ENCODE results near the gene CDT1.
"Not testable (repeated sequence)": the region's sequence is repeated elsewhere in the genome, so short reads cannot be mapped to it uniquely, and the experiment has no call there.

The CDT1 gene

DNA sequence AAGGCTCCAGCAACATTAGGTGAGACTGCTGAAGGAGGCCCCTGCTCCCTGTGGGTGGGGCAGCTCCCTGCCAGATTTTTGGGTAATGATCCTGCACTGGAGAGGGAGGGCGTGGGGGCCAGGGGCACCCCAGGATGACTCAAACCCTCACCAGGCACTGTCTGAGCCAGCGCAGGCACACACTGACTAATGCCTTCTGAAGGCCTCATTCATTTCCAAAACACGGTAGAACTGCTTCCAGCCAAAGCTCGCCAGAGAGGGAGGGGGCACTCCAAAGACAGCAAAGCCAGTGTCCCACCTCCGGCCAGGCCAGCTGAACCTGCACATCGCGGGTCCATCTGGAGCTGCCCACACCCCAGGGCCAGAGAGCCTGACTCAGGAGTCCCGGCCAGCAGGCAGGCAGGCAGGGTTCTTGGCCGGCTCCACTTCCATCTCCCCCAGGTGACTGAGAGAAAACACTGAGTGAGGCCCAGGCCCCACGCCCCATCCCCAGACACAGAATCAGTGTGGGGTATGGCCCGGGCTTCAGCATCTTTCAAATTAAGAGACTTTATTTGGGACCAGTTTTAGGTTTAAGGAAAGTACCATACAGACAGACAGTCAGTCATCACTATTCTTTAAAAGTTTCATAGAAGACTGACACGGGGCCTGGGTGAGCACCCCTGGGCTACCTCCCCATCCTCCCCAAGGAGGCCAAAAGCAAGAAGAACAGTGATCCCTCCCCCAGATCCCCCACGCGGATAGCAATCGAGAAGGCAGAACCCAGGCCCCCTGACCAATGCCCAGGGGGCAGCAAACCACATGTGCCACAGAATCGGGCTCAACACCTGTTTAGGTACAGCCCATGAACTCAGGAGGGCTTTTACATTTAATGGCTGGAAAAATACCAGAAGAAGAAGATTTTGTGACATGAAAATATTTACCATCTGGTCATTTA lies 20.9 kb upstream of the CDT1 start:
- peak; percentile 74 to 76 for DNase-seq (ENCODE audit: low read depth in 2 of 2)

DNA sequence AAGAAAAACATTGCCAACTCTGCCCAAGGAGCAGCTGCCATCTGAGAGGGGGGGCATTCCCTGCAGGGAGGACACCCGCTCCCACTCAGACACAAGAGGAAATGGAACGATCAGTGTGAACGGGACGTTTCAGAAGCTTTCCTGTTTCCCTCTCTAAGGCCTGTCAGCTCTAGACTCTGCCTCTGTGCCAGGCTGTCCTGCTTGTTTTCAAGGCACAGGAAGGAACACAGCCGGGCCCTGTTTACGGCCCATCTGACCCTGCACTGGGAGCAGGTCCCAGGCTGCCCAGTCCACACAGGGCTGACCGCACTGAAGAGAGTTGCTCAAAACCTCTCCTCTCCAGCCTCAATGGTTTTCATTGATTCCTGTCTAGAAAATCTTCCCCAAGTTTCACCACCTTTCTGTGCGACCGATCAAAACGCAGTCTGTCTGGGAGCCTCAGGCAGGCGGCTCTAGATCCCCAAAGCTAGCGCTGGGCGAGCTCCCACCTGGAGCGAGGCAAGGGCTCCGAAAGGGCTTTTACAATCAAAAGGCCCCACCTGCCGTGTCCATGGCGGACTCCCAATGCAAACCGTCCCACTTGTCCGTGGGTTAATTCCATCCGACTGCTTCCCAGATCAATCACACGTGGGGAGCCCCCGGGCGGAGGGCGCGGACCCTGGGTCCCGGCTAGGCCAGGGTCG lies 20.1 kb upstream of the CDT1 start:
- DNase-seq (ENCODE audit: low read depth in 2 of 2), result no peak

DNA sequence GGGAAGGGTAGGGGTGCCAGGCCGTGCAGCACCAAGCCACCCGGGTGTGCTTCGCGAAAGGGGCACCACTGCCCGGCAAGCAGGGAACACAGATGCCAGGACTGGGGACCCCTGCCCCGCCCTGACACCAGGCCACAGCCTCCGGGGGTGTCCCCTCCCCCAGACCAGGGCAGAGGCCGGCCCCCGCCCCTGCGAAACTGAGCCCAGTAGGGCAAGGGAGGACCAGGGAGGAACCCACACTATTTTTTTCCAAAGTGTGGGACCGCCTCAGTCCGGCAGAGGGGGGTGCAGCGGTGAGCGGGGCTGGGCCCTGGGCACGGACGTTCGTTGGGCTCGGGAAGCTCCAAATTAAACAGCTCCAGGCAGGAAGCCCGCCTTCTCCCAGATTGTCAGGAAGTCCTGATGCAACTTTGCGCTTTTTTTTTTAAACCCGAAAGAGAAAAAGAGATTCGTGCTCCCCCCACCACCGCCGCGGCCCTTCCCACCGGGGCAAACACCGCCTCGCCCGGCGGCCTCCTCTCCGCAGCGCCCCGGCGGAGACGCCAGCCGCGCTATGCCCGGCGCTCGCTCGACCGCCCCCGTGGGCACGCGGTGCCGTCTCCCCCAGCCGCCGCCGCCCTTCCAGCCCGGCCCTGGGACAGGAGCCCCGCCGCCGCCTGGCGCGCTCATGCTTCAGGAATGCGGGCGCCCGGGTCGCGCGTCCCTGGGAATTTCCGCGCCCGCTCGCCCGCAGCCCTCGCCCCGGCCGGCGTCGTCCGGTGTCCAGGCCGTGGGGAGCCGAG lies 19.3 kb upstream of the CDT1 start:
- DNase-seq (ENCODE audit: low read depth in 2 of 2), result no peak

DNA sequence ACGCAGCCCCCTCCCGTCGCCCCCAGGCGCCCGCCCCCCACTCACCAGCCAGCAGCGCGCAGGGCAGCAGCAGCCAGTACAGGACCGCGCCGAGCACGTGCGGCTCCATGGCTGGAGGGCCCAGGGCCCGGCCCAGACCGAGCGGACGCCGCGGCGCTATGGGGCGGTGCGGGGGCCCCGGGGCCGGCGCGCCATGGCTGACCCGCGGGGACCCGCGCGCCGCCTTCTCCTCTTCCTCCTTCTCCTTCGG lies 18.8 kb upstream of the CDT1 start:
- DNase-seq (ENCODE audit: low read depth in 2 of 2), result no peak

DNA sequence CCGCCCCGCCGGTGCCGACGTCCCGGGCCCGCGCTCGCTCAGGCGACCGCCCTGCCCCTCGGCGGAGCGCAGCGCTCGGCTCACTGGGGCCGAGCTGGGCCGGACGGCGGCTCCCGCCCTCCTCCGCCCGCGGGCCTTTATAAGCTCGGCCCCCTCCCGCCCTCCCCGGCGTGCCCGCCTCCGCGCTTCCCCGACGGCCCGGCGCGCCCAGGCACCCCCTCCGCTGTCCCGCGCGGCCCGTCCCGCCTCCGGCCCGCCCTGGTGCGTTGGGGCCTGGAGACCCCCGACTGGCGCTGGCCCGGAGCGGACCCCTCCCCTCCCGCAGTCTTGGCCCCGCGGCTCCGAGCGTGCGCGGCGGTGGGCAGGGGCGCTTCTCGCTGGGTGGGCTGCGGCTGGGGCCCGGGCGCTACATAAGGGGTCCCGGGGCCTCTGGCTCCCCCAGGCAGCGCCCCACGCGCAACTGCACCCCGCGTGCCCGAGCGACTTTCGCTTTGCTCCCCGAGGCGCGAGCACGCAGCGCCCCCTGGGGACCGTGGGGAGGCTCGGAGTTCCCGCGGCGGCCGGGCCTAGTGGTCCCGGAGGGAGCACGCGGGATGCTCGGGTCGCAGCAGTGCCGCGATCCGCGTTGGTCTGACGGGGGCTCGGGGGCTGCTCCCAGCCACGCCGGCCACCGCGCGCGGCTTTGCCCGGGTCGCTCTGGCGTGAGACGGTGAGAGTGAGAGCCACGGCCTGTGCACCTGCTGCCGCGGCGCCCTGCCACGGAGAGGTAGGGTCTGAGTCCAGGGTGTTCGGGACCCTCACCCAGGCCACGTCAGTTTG lies 18.3 kb upstream of the CDT1 start, which contains the start of gene PIEZO1:
Gene PIEZO1, minus strand, starts transcription at position 115 of the 819 bp plus-strand sequence. CDS start 256 bp downstream, outside the sequence.
- peak; percentile 68 to 70 for DNase-seq (ENCODE audit: low read depth in 2 of 2)

DNA sequence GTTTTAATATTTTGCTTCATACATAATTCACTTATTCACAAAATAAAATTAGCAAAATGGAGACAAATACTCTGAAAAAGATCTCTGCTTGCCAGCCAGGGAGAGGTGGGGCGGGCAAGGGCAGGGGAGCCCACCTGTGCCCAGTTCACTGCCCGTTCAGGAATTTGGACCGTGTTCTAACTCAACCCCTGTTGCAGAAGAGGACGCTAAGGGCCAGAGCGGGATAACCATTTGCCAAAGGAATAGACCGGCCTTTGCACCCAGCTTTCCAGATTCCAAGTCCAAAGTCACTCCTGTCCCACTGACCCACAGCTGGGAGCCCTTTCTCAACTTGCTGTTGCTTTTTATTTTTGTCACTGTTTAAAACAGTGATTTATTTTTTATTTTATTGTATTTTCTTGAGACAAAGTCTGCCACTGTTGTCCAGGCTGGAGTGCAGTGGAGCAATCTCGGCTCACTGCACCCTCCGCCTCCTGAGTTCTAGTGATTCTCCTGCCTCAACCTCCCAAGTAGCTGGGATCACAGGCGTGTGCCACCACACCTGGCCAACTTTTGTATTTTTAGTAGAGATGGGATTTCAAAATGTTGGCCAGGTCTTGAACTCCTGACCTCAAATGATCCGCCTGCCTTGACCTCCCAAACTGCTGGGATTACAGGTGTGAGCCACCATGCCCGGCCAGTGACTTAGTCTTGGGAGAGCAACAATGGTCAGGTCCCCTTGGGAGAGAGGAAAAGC lies 15.8 kb upstream of the CDT1 start:
- DNase-seq (ENCODE audit: low read depth in 2 of 2), result no peak

DNA sequence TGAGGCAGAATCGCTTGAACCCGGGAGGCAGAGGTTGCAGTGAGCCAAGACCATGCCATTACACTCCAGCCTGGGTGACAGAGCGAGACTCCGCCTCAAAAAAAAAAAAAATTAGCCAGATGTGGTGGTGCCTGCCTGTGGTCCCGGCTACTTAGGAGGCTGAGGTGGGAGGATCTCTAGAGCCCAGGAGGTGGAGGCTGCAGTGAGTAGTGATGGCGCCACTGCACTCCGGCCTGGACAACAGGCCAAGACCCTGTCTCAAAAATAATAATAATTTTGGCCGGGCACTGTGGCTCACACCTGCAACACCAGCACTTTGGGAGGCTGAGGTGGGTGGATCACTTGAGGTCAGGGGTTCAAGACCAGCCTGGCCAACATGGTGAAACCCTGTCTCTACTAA lies 14.8 kb upstream of the CDT1 start:
- not testable (repeated sequence) for DNase-seq (ENCODE audit: low read depth in 2 of 2)

DNA sequence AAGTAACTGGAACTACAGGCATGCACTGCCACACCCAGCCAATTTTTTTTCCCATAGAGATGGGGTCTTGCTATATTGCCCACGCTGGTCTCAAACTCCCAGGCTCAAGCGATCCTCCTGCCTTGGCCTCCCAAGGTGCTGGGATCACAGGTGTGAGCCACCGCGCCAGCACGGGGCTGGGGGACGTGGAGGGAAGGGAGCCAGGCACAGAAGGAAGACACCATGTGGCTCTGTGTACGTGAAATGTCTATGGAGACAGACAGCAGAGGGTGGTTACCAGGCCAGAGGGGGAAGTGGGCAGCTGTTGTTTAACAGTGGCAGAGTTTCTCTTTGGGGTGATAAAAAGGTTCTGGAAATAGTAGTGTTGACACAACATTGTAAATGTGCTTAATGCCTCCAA lies 14.0 kb upstream of the CDT1 start:
- no peak for DNase-seq (ENCODE audit: low read depth in 2 of 2)

DNA sequence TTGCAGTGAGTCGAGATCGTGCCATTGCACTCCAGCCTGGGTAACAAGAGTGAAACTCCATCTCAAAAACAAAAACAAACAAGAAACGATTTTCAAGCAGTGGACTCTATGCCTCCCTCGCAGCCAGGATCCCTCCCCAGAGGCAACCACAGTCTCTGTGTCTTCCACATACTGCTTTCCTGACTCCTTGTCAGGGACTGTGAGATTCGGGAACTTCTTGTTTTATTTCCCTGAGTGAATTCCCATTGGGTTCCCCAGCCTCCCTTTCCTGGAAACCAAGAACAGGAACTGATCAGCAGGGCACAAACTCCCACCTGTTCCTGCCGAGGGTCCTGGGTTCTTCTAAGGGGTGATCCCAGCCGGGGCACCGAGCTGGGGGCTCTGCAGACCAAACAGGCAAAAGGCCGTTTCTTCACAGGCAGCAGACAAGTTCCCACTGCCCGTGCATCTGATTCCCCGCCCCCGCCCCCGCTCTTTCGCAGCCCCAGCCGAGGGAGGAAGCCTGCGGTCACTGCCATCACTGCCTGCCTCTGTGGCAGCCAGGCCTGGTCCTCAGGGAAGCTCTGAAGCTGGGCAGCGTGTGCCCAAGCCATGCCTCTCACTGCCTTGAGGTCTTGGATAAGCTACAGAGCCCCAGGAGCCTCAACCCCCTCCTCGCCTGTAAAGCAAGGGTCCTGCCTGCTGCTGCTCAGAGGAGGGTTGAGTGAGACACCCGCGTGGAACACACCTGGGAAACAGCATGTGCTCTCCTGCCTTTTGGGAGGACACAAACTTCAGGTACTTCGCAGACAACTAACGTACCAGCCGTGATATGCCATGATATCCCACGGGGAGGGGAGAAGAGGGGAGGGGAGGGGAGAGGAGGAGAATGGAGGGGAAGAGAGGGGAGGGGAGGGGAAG lies 13.0 kb upstream of the CDT1 start:
- DNase-seq (ENCODE audit: low read depth in 2 of 2), result no peak

DNA sequence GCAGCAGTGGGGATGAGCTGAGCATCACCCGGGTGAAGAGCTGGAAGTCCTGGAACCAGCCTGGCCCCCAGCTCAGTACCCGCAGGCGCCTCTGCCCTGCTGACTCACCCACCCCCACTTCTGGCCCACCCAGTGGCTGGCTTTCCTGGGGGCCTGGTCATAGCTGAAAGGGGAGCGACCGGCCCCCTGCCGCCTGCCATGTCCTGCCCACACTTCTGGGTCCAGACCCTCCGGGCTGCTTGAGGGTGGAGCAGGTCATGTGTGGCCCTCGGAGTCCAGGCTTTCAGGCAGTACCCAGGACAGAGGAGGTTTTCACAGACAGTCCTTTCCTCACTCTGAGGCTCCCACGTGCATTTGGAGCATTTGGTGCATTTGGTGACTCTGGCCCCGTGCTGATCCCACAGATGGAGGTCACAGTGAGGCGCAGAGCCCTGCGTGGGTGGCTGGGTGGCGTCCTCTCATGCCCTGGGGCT lies 11.5 kb upstream of the CDT1 start:
- no peak for DNase-seq (ENCODE audit: low read depth in 2 of 2)

DNA sequence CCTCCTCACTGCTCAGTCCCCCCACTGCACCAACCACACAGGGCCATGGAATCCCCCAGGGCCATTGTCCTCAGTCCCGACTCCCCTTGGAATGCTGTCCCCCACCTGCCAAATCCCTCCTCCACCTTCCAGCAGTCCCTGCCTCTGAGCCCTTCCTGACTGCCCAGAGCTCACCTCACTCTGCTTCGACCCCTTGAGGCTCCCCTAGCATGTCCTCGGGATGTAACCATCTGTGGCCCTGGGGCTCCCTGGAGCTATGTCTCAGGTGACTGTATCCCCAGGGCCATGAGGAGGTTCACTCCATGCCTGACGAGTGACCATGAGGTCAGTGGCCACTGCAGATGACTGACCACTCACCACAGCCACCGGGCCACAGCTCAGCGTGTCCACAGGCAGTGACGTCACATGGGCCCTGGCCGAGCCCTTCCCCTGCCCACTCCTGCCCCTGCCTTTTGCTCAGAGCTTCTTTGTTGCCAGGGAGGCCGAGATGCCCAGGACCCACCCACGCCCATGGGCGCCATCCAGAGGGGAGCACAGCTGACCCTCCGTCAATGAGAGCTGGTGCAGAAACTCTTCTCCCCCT lies 10.8 kb upstream of the CDT1 start:
- no peak for DNase-seq (ENCODE audit: low read depth in 2 of 2)

DNA sequence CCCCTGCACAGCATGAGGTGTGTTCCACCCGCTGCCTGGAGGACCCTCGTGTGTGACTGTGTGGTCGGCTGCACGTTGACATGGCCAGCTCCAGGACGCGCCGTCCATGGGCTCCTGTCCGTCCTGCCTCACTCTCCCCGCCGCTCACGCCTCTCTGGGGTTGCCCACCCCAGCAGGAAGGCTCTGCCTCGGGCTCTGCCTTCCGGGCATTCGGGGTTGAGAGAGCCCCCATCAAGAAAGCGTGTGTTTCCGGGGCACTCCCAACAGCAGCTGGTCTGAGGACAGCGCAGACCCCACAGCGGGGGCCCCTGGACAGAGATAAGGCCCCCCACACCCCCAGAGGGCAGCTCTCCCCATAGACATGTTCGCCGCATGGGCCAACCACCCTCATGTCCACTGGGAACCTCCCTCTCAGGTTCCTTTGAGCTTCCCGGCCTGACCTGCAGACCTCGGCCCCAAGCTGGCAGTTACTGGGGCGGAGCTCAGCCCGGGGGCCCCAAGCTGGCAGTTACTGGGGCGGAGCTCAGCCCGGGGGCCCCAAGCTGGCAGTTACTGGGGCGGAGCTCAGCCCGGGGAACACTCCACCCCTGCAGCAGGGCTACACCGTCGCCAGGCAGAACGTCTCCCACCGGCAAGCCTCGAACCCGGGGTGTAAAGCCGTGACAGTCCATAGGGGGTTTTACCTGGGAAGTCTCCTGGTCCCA lies 10.2 kb upstream of the CDT1 start:
- no peak for DNase-seq (ENCODE audit: low read depth in 2 of 2)

DNA sequence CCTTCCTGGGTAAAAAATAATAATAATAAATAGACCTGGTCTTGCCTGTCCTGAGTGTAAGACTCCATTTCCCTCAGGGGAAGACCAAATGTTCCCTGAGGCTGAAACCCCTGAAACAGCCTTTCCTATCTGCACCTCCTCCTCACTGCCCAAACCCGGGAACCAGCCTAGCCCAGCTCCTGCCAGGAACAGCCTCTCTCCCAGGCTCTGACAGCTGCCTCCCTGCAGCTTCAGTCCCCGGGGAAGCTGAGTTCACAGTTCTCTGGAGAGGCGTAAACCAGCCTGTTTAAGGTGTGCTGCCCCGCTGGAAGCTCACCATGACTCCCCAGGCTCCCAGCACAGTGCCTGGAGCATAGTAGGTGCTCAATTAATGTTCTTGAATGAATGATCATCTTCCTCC lies 7.3 kb upstream of the CDT1 start:
- DNase-seq (ENCODE audit: low read depth in 2 of 2), result no peak

DNA sequence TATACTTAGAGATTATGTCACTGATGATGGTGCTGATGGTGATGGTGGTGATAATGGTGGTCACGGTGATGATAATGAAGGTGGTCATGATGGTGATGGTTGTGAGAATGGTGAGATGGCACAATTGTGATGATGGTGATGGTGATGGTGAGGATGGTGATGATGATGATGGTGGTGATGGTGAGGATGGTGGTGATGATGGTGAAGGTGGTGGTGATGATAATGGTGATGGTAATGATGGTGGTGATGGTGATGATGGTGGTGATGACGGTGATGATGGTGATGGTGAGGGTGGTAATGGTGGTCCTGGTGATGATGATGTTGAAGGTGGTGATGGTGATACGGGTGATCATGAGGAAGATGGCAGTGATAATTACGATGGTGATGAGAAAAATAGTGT lies 5.5 kb upstream of the CDT1 start:
- DNase-seq (ENCODE audit: low read depth in 2 of 2), result no peak

DNA sequence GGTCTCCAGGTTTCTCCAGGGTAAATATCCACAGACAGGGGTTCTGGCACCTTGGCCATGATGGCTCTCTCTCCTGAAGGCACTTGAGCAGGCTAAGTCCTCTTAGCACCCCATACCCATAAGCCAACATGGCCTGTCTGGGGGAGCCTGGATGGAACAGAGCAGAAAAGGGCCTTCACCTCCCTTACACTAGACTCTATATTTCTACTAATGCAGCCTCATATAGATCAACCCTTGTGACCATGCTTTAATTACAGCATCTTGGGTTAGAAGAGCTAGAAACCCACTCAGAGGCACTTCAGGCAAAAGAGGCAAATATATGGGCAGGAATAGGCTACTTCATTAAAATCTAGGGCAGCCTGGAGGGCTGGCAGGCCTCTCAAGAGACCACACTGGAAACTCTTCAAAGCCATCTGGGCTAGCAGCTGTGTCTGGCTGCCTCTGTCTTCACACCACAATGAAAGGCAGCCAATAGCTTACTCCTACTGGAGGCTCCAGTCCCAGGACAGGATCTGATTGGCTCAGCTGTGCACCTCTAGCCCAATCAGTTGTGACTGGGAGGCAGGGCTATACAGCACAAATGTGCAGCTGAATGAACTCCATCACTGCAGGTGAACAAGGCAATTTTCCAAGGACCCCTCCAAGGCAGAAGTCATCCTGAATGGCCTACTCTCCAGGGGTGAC lies 4.7 kb upstream of the CDT1 start:
- DNase-seq (ENCODE audit: low read depth in 2 of 2), result no peak

DNA sequence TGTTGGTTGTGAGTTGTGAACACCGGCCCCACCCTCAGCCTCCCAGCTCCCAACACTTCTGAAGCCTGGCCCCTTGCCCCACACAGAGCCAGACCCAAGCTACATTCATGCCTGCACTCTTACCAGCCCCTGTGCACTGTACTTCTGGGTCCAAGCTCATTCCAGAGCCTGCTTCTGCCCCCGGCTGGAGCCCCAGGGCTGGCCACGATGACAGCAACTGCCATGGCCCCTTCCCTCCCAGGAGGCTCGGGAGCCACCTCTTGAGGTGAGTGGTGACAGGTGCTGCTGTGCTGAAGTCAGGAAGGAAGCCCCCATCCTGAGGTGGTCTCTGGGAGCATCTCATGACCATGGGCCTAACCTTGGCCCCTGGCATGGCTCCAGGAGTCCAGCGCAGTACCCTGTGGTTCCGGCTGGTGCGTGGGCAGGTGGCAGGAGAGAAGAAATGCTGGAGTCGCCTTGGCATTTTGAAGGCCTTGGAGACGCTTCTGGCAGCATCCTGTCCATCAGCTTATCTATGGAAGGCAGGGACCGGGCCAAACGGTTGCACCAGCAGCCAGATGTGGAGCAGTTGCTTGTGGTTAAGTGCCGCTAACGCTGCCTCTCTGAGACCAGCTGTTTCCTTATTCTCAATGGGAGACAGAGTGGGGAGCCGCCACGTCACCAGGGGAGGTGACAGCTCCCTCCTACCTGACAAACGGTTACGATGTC lies 3.9 kb upstream of the CDT1 start:
- DNase-seq (ENCODE audit: low read depth in 2 of 2), result no peak

DNA sequence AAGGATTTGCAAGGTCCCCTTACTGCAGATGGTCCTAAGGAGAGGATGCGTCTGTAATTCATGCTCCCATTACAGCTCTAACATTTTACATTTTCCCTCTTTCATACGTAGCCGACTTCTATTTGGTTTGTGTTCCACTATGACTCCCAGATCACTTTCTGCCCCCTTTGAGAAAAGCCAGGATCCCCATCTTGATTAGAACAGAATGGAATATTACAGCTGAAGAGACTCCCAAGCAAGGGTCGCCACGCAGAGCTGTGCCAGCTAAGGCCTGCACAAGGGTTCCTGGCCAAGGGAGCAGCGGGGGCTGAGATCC lies 3.4 kb upstream of the CDT1 start:
- no peak for DNase-seq (ENCODE audit: low read depth in 2 of 2)

DNA sequence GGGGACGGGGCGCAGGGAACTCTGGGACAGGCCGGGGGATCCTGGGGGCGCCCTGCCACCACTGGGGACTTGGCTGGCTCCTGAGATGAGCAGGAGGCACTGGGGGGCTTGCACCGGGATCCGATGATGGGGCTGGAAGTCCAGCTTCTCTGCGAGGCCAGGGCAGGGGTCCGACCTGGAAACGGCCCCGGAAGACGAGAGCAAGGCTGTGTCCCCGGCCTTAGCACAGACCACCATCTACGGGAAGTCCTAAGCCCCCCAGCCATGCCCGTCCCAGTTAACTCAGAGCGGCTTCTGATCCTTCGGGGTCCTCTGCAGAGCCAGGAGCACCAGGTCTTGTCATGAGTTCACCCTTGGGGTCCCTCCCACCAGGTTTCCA lies 573 bp downstream of the CDT1 start:
- no peak for DNase-seq (ENCODE audit: low read depth in 2 of 2)

Data from activated CD4-positive, alpha-beta T cell treated with anti-CD3 and anti-CD28 coated beads for 24 hours (primary cell).